Stimulated activated CD8-positive, alpha-beta memory T cell treated with anti-CD3 and anti-CD28 coated beads, Interleukin-15, amount 100 ng/mL, for 4 hours (primary cell): Measurements from ENCODE around the gene TMC8.
A peak's percentile ranks its signal among the peaks of the same experiment; 100 is the strongest.

Experiments used
- DNase-seq, 2 donors: peaks; one replicate each; pipeline ENCODE4 v3.0.0-alpha.2; 2020; ENCODE audit warnings: low read depth in 2 of 2

The TMC8 gene

DNA sequence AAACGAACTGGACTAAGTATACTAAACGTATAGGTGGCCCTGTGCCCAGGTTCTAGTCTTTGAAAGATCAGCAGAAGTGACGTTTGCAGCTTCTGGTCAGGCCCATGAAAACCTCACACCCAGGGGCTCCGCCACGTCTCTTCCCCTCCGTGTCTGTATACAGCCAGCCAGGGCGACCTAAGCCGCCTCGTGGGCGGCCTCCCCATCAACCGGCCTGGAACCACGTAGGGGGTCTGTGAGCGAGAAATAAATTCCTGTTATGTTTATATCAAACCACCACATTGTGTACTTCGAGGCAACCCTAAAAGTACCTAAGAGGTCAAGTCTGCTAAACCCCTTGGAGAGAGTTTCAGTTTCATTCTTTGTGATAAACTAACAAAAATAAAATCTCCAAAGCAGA lies 49.5 kb downstream of the TMC8 start:
- DNase-seq, result no peak

DNA sequence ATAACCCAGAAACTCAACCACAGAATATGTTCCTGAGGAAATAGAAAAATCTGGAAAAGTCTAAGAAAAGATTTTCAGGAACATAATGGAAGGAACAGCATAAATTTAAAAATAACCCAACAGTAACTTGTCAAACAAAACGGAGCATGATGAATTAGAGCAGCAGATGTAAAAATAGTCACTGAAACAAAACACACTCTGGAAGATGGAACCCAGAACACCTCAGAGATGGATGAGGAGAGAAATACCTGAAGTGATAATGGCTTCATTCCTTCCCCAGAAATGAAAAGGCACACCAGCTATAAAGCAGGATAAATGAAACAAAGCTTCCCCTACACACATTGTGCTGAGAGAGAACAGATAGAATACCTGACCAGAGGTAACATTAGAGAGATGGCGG lies 49.9 kb downstream of the TMC8 start:
- DNase-seq, result no peak

DNA sequence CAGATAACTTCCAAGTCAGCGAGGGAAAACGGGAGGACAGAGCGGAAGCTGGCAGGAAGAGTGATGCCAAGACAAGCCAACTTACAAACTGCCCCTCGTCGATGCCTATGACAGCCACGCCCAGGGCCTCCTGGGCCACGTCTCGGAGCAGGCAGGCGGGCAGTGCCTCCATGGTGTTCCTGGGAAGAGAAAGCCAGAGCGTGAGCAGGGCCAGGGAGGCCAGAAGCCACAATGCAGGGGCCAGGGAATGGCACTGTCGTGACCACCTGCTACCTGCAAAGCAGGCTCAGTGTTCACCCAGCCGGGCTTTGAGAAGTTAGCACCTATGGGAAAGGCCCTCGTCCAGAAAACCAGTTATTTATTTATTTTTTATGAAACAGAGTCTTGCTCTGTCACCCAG lies 51.9 kb downstream of the TMC8 start:
- DNase-seq, result no peak

DNA sequence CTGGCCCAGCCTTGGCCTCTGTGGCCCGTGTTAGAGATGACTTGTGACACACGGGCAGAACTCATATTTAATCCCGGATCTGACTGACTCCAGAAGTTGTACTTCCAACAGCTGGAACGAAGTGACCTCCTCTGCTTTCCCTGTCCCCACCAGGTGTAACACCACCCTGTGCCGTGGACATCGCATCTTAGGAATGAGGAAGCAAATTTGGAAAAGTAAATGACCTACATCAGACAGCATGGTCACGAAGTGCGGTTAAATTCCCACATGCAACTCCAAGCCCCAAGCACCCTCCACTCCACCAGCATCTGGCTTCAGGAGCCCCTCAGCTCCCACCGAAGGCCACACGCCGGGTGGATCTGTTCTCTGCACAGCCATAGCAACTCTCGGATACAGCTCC lies 53.3 kb downstream of the TMC8 start:
- DNase-seq, result no peak

DNA sequence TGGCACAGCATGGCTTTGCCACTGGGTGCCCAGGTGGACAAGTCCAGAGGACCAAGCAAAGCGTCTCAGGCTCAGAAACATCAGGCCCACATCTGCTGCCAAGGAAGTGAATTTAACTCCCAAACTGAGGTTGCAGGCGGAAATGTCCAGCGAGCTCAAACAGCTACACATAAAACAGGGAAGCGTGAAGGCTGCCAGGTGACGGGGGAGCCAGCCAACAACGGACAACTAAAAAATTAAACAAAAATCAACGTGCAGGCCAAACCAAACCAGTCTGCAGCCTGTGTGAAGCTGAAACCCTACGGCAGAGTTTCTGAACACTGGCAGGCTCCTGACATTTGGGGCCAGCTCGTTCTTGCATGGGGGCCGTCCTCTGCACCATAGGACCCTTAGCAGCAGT lies 53.8 kb downstream of the TMC8 start:
- no peak for DNase-seq

DNA sequence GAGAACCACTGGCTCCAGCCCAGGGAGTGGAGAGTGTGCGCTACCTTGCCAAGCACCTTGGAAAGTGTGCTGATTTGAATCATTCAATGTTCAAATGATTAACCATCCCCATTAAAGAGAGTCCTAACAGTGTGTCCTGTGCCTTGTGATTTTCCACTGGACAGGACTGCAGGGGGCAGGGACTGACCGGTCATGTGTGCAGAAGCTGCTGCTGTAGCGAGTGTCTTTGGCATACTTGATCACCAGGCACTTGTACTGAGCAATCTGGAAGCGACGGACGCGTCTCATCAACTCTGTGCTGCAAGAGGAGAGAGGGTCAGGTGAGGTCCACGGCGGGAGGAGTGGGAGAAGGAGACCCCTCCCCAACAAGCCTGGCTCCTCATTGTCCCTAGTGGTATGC lies 54.3 kb downstream of the TMC8 start:
- no peak for DNase-seq

DNA sequence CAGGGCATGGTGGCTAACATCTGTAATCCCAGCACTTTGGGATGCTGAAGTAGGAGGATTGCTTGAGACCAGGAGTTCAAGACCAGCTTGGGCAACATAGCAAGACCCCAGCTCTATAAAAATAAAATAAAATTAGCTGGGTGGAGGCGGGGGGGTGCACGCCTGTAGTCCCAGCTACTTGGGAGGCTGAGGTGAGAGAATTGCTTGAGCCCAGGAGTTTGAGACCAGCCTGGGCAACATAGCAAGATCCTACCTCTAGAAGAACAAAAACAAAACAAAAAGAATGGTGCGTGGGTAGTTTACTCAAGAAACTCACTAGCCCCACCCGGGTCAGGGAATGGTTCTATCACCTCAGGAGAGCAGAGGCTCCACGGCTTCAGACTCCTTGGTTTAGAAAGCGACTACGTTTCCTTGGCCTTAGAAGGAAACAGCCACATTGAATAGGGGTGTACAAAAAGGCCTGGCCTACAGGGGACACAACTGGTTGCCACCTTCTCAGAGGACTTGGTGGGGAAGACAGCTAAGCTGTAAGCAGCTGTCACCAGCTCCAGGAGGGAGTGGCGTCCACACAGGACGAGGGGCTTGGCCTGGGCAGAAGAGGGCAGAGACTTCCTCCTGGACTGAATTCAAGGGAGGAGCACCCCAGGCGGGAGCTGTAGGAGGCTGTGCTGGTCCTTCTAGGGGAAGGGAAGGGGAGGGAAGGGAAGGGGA lies 55.6 kb downstream of the TMC8 start:
- no peak for DNase-seq

DNA sequence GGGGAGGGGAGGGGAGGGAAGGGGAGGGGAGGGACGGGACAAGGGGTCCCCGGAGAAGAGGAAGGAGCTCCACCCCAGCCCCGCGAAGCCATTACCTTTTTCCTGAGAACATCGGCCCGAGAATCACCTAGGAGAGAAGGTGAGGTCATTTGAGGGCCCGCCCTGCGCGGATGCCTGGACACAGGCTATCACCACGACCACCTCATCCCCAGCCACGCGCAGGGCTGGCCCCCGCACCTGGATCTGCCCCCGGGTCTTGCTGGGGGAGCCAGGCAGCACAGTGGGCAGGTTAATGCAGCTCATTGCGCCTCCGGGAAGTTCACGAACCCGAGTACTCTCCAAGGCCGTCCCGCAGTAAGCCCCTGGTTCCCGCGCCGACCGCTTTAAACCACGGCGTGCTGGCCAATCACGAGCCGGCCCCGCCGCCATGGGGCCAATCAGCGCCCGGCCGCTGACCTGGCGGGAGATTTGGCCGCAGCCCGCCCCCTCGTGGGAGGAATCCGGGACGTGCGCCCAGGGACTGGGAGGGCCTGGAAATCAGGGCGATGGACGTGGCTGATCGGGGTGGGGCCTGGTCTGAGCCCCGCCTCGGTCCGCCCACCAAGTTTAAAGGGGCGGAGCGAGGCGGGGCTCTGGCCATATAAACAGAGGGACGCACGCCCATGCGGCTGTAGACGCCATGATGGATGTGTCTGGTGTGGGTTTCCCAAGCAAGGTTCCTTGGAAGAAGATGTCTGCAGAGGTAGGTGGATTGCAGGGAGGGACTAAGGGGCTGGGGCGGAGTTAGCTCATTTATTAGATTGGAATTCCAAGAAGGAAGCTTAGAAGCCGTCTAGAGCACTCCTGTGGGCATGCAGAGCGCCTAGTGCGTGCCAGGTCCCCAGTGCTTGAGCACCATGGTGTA lies 56.4 kb downstream of the TMC8 start, which contains the start of the genes AFMID and TK1:
Gene AFMID, plus strand, starts transcription at position 671 of the 904 bp plus-strand sequence. Its CDS starts 9 bp downstream, at position 680.
Gene TK1, minus strand, starts transcription at position 361 of the 904 bp plus-strand sequence. Its CDS starts 58 bp downstream, at position 303.
- DNase-seq, result peak; percentile 44 to 57
